ENCODE measurements around the gene MYO9B.

- no peak for TF ChIP-seq CTCF (IDR thresholded peaks at IDR 0.05; ENCODE audit: low read length)
- no peak for TF ChIP-seq EZH2 (IDR thresholded peaks at IDR 0.05; ENCODE audit: borderline replicate concordance, low read length)
Measured at GRCh38 chr19:17195106-17195505, 119.5 kb downstream of the MYO9B start.
